Posterior vena cava (tissue), 2 donors: ENCODE measurements around the gene HAUS3. TPM values are rescaled to one million over a fixed set of nuclear protein-coding genes. Genes with fewer than 3 reads are reported as not detected.
"Not testable (repeated sequence)": the region's sequence is repeated elsewhere in the genome, so short reads cannot be mapped to it uniquely, and the experiment has no call there.

Source experiments
- DNase-seq: peaks from one replicate; pipeline ENCODE4 v3.0.0-alpha.2; 2020; ENCODE audit warnings: low spot score
- intact Hi-C, 2 donors: fragments of 100-400 bp; cut with DNase I; formaldehyde crosslinking; loops; one replicate each; pipeline versions ENCODE4 v1.14.1 to v1.14.2; 2022 to 2023
- total RNA-seq, 2 donors: library from RNA; stranded (reverse); fragmentation: NEBNext Ultra II Directional; extraction: Animal tissue kit (Norgen Biotek cat#: 25700); gene quantifications; one replicate each; pipeline ENCODE4 v1.2.1, GENCODE V29; 2021
- donor health status: DM: yes; HTN: yes; CAD: no.
- donor health status: DM: yes; HTN: yes; CAD: no.

HAUS3 gene
- total RNA-seq, 2 donors from 2014 or later = 9.6 to 11.8 TPM

- peak; percentile 74 for DNase-seq
- intact Hi-C loops = loop anchor here in 1 of 2 donors (10.0 kb wide), 1 partner anchor 718 kb away; the partner anchor contains the start of genes GRK4 and NOP14
These were observed 4.6 kb upstream of the HAUS3 start for GRCh38 chr4:2246384-2247127.

GRCh38 chr4:2245787-2246275 lies 3.9 kb upstream of the HAUS3 start:
- intact Hi-C loops = loop anchor here in 1 of 2 donors (10.0 kb wide), 1 partner anchor 719 kb away; the partner anchor contains the start of genes GRK4 and NOP14
- DNase-seq = peak; percentile 51

- intact Hi-C loops = loop anchor here in 1 of 2 donors (10.0 kb wide), 1 partner anchor 720 kb away; the partner anchor contains the start of genes GRK4 and NOP14
- peak; percentile 58 for DNase-seq
These were observed 3.3 kb upstream of the HAUS3 start for GRCh38 chr4:2245057-2245786.

- intact Hi-C loops = loop anchor here in 1 of 2 donors (10.0 kb wide), 1 partner anchor 721 kb away; the partner anchor contains the start of genes GRK4 and NOP14
- DNase-seq = peak; percentile 83
These were observed 1.9 kb upstream of the HAUS3 start for GRCh38 chr4:2243681-2244380.

GRCh38 chr4:2241003-2241402 lies 918 bp downstream of the HAUS3 start:
- intact Hi-C loops = loop anchor here in 1 of 2 donors (10.0 kb wide), 1 partner anchor 724 kb away; the partner anchor contains the start of genes GRK4 and NOP14
- DNase-seq = no peak

- intact Hi-C loops = no loop called here
- no peak for DNase-seq
These were observed 4.8 kb downstream of the HAUS3 start for GRCh38 chr4:2236944-2237666.

GRCh38 chr4:2231082-2231481 lies 10.8 kb downstream of the HAUS3 start:
- peak; percentile 43 for DNase-seq
- intact Hi-C loops = no loop called here

GRCh38 chr4:2226261-2226660 lies 15.7 kb downstream of the HAUS3 start:
- intact Hi-C loops = no loop called here
- DNase-seq = no peak

- intact Hi-C loops = no loop called here
- DNase-seq = peak; percentile 11
These were observed 19.1 kb downstream of the HAUS3 start for GRCh38 chr4:2222838-2223237.

- intact Hi-C loops = not testable (repeated sequence)
- DNase-seq = peak; percentile 29
These were observed 20.5 kb downstream of the HAUS3 start for GRCh38 chr4:2221378-2221777.

GRCh38 chr4:2220016-2220630 lies 21.8 kb downstream of the HAUS3 start:
- peak; percentile 86 for DNase-seq
- intact Hi-C loops = no loop called here

- intact Hi-C loops = loop anchor here in 1 of 2 donors (10.0 kb wide), 1 partner anchor 226 kb away; no protein-coding TSS in a partner anchor
- DNase-seq = no peak
These were observed 22.6 kb downstream of the HAUS3 start for GRCh38 chr4:2219233-2219760.

GRCh38 chr4:2218436-2218835 lies 23.5 kb downstream of the HAUS3 start:
- intact Hi-C loops = loop anchor here in 1 of 2 donors (10.0 kb wide), 1 partner anchor 226 kb away; no protein-coding TSS in a partner anchor
- no peak for DNase-seq

GRCh38 chr4:2217726-2218125 lies 24.2 kb downstream of the HAUS3 start:
- intact Hi-C loops = loop anchor here in 1 of 2 donors (10.0 kb wide), 1 partner anchor 227 kb away; no protein-coding TSS in a partner anchor
- DNase-seq = no peak

GRCh38 chr4:2212831-2213230 lies 29.1 kb downstream of the HAUS3 start:
- no peak for DNase-seq
- intact Hi-C loops = loop anchor here in 1 of 2 donors (10.0 kb wide), 1 partner anchor 232 kb away; no protein-coding TSS in a partner anchor

- DNase-seq, intact Hi-C loops: not testable (repeated sequence)
These were observed 39.1 kb downstream of the HAUS3 start for GRCh38 chr4:2202789-2203188.

GRCh38 chr4:2194496-2194895 lies 47.4 kb downstream of the HAUS3 start:
- no peak for DNase-seq

GRCh38 chr4:2193326-2193725 lies 48.6 kb downstream of the HAUS3 start:
- intact Hi-C loops = no loop called here
- DNase-seq = no peak

More at GRCh38 chr4:2194496-2194895, 47.4 kb downstream of the HAUS3 start:
- intact Hi-C loops = no loop called here
